Upper lobe of right lung (tissue), 1 donor: ENCODE data around the gene NSFL1C. TPM values are rescaled to one million over a fixed set of nuclear protein-coding genes. Genes with fewer than 3 reads are reported as not detected.

ENCODE experiments used
- ATAC-seq: fragments of 200-7000 bp; cut with Tn5 transposase; one replicate; pipeline ENCODE4 v1.9.1; 2020; ENCODE audit warnings: mild to moderate bottlenecking, moderate library complexity
- DNase-seq: peaks from one replicate; pipeline ENCODE4 v3.0.0-alpha.2; 2020
- H3K27ac ChIP-seq: fragments of 200-600 bp; one replicate; pipeline ENCODE4 v1.8.0; 2022
- H3K27me3 ChIP-seq: fragments of 200-600 bp; one replicate; pipeline ENCODE4 v1.8.0; 2022; ENCODE audit warnings: mild to moderate bottlenecking
- H3K36me3 ChIP-seq: fragments of 200-600 bp; one replicate; pipeline ENCODE4 v1.8.0; 2022
- H3K4me1 ChIP-seq: fragments of 200-600 bp; one replicate; pipeline ENCODE4 v1.8.0; 2022
- H3K4me3 ChIP-seq: fragments of 200-600 bp; one replicate; pipeline ENCODE4 v1.8.0; 2022; ENCODE audit warnings: mild to moderate bottlenecking
- H3K9me3 ChIP-seq: fragments of 200-600 bp; one replicate; pipeline ENCODE4 v1.8.0; 2022
- CTCF ChIP-seq: fragments of 200-600 bp; IDR thresholded peaks from one replicate; pipeline ENCODE4 v1.8.0; 2022; ENCODE audit warnings: antibody characterized with exemption
- intact Hi-C: fragments of 100-400 bp; cut with DNase I; formaldehyde crosslinking; loops from one replicate; pipeline ENCODE4 v1.11.0; 2022
- total RNA-seq: library from RNA; stranded (reverse); fragmentation: NEBNext Ultra II Directional; extraction: Animal tissue kit (Norgen Biotek cat#: 25700); gene quantifications from one replicate; pipeline ENCODE4 v1.2.1, GENCODE V29; 2021
- donor health status: DM: no; HTN: yes; CAD: no; lungs with severe emphysema.

The NSFL1C gene
- total RNA-seq, 1 donor from 2014 or later: 73.4 TPM

DNA sequence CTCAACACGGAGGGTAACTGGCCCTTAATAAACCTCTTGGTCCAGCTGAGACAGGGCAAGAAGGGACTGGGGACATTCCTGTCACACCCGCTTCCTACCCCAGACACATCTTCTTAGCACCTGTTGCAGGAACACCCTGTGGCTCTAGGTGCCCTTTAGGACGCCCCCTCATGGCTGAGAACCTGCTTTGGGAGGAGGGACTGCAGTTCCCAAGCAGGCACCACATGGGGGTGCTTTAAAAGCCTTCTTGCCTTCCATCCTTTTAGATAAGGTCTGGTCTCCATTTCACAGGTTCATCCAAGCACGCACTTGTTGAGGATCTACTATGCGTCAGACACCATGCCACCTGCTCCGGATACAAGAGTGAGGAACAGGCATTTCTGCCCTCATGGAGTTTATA lies 26.6 kb downstream of the NSFL1C start:
- intact Hi-C loops: no loop called here
- Histone ChIP-seq H3K27me3 (no peaks in the 10 kb centered on the region), H3K4me1 (peaks cover 4% of the 10 kb centered on the region)

DNA sequence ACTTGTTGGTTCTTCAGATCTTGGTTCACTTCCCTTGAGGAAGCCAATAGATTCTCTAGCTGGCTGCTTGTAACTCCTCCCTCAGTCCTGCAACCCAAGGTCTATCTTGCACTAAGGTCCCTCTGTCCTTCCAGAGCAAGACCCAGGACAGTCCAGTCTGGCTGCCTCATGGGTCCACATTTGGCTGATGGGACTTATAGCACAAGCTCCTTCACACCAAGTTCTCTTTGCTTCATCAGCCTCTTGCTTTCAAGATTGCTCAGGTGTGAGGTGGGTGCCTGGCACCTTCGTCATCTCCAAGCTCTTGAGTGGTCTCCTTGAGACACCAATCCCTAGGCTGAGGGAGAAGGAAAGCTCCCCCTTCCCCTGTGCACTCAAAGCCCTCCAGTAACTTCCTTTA lies 28.3 kb downstream of the NSFL1C start:
- intact Hi-C loops: loop anchor here (5.0 kb wide), 1 partner anchor 126 kb away; no protein-coding TSS in a partner anchor
- H3K27me3 ChIP-seq: no peaks in the 10 kb centered on the region
- TF ChIP-seq CTCF: no peak
- H3K4me1 ChIP-seq: peaks cover 10% of the 10 kb centered on the region
- peaks cover 25% of the 10 kb centered on the region for H3K36me3 ChIP-seq
- no peak overlapping the region for H3K4me3 ChIP-seq
- ATAC-seq (no peak), DNase-seq (no peak)
- no peak overlapping the region for H3K27ac ChIP-seq
- H3K9me3 ChIP-seq: no peaks in the 10 kb centered on the region

More for the DNA sequence above, 26.6 kb downstream of the NSFL1C start:
- TF ChIP-seq CTCF: no peak
- Histone ChIP-seq H3K9me3 (no peaks in the 10 kb centered on the region), H3K36me3 (peaks cover 42% of the 10 kb centered on the region), H3K4me3 (no peak overlapping the region), H3K27ac (no peak overlapping the region)
- DNase-seq (no peak), ATAC-seq (no peak)

GRCh38 chr20:1437235-1437904 lies 29.3 kb downstream of the NSFL1C start:
- intact Hi-C loops: loop anchor here (5.0 kb wide), 1 partner anchor 125 kb away; no protein-coding TSS in a partner anchor
- DNase-seq (peak; percentile 87), ATAC-seq (peak; percentile 84)
- Histone ChIP-seq H3K36me3 (peaks cover 15% of the 10 kb centered on the region), H3K4me3 (no peak overlapping the region), H3K9me3 (no peaks in the 10 kb centered on the region), H3K27me3 (no peaks in the 10 kb centered on the region), H3K4me1 (peaks cover 10% of the 10 kb centered on the region), H3K27ac (no peak overlapping the region)
- peak; percentile 86 for TF ChIP-seq CTCF

GRCh38 chr20:1436263-1436662 lies 30.4 kb downstream of the NSFL1C start:
- intact Hi-C loops: loop anchor here (5.0 kb wide), 1 partner anchor 124 kb away; no protein-coding TSS in a partner anchor

DNA sequence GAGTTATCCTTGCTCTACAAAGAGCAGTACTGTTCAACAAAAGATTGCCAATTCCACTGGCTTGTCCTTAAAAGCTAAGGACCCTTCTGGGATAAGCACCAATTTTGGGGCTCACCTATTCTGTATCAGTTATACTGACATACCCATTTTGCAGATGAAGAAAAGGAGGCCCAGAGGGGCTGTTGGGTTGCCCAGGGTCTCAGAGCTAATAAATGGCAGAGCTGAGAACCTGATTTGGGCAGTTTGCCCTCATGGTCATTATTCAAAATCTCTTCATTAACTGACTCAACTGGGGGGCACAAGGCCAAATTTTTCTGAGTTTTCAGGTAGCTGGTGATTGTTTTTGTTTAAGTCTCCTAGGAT lies 31.3 kb downstream of the NSFL1C start:
- Histone ChIP-seq H3K27me3 (no peaks in the 10 kb centered on the region), H3K36me3 (no peaks in the 10 kb centered on the region), H3K9me3 (no peaks in the 10 kb centered on the region), H3K4me1 (peaks cover 10% of the 10 kb centered on the region), H3K27ac (no peak overlapping the region), H3K4me3 (no peak overlapping the region)
- intact Hi-C loops: loop anchor here (5.0 kb wide), 1 partner anchor 123 kb away; no protein-coding TSS in a partner anchor
- no peak for DNase-seq
- no peak for ATAC-seq
- TF ChIP-seq CTCF: no peak

More at GRCh38 chr20:1436263-1436662, 30.4 kb downstream of the NSFL1C start:
- H3K9me3 ChIP-seq: no peaks in the 10 kb centered on the region
- H3K4me1 ChIP-seq: peaks cover 10% of the 10 kb centered on the region
- DNase-seq: no peak
- no peak for TF ChIP-seq CTCF
- H3K27me3 ChIP-seq: no peaks in the 10 kb centered on the region
- ATAC-seq: no peak
- no peak overlapping the region for H3K27ac ChIP-seq
- no peak overlapping the region for H3K4me3 ChIP-seq
- H3K36me3 ChIP-seq: peaks cover 4% of the 10 kb centered on the region
